B cell (primary cell): Measurements from ENCODE around the gene KIF3C. TPM values are rescaled to one million over a fixed set of nuclear protein-coding genes. Genes with fewer than 3 reads are reported as not detected.

Experiments used
- ATAC-seq: fragments of 200-7000 bp; cut with Tn5 transposase; one replicate; pipeline ENCODE4 v1.10.0; 2021; ENCODE audit warnings: low read depth, mild to moderate bottlenecking, moderate number of reproducible peaks, moderate library complexity
- CTCF ChIA-PET: fragments of 350-600 bp; sonication (Branson Sonifier 250); formaldehyde crosslinking; loops from one replicate; lab custom pipeline; 2021; ENCODE audit warnings: antibody characterized with exemption, inconsistent platforms; lab: Charles Lee
- POLR2A ChIA-PET: fragments of 350-600 bp; sonication (Branson Sonifier 250); formaldehyde crosslinking; loops from one replicate; lab custom pipeline; 2021; ENCODE audit warnings: antibody characterized with exemption; lab: Charles Lee
- DNase-seq: peaks from one replicate; pipeline ENCODE4 v3.0.0; 2013
- H2AFZ ChIP-seq: 2 replicates; pipeline ENCODE4 v1.6.1; 2012; ENCODE audit warnings: mild to moderate bottlenecking, low read depth, low read length; ENCODE audit not compliant: insufficient read depth, poor library complexity, severe bottlenecking
- H3K27ac ChIP-seq, 2 donors: 1 replicate in 1 of 2; 2 replicates in 1 of 2; pipeline ENCODE4 v1.5.1; 2012 to 2013; ENCODE audit warnings: low read length in 2 of 2, mild to moderate bottlenecking in 2 of 2, moderate library complexity in 1 of 2
- H3K27me3 ChIP-seq, 4 experiments: fragments of 200-600 bp in 1 of 4; sonication (generic) in 1 of 4; replicated peaks in 1 of 4; 1 replicate in 2 of 4; 2 replicates in 2 of 4; pipeline versions ENCODE4 v1.6.1 to v1.7.0; 2013 to 2016; ENCODE audit warnings: low read length in 3 of 4, mild to moderate bottlenecking in 2 of 4, mixed read lengths in 1 of 4, moderate library complexity in 1 of 4; ENCODE audit not compliant: insufficient read depth in 4 of 4, control insufficient read depth in 3 of 4; ENCODE audit errors: control extremely low read depth in 1 of 4
- H3K36me3 ChIP-seq, 2 experiments: replicated peaks in 1 of 2; 1 replicate in 1 of 2; 2 replicates in 1 of 2; pipeline versions ENCODE4 v1.6.1 to v1.7.1; 2013; ENCODE audit warnings: low read length in 1 of 2; ENCODE audit not compliant: insufficient read depth in 2 of 2, control insufficient read depth in 1 of 2; ENCODE audit errors: control extremely low read depth in 1 of 2, extremely low read depth in 1 of 2
- H3K4me1 ChIP-seq, 2 donors: fragments of 200-600 bp in 1 of 2; sonication (generic) in 1 of 2; 1 replicate in 1 of 2; 2 replicates in 1 of 2; pipeline versions ENCODE4 v1.5.1 to v1.6.1; 2013 to 2017; ENCODE audit warnings: low read length in 2 of 2; ENCODE audit not compliant: control insufficient read depth in 2 of 2, insufficient read depth in 2 of 2
- H3K4me2 ChIP-seq: replicated peaks from 2 replicates; pipeline ENCODE3; 2012; ENCODE audit warnings: mild to moderate bottlenecking, low read depth, low read length; ENCODE audit not compliant: poor library complexity, severe bottlenecking
- H3K4me3 ChIP-seq, 5 experiments: fragments of 200-600 bp in 1 of 5; sonication (generic) in 1 of 5; 1 replicate in 3 of 5; 2 replicates in 2 of 5; pipeline versions ENCODE4 v1.5.1 to v1.7.0; 2011 to 2016; ENCODE audit warnings: low read length in 4 of 5, mild to moderate bottlenecking in 4 of 5, low read depth in 2 of 5, control low read depth in 1 of 5, moderate library complexity in 1 of 5; ENCODE audit not compliant: insufficient read depth in 1 of 5; ENCODE audit errors: control extremely low read depth in 1 of 5, extremely low read depth in 1 of 5
- H3K79me2 ChIP-seq: fragments of 200-600 bp; sonication (generic); one replicate; pipeline ENCODE4 v1.6.0; 2016; ENCODE audit warnings: low read length; ENCODE audit not compliant: control insufficient read depth, insufficient read depth
- H3K9ac ChIP-seq: fragments of 200-600 bp; sonication (generic); 2 replicates; pipeline ENCODE4 v1.6.1; 2017; ENCODE audit warnings: mild to moderate bottlenecking, low read length, moderate library complexity
- H3K9me3 ChIP-seq, 3 donors: one replicate each; pipeline versions ENCODE4 v1.6.1 to v1.7.1; 2013; ENCODE audit warnings: low read length in 2 of 3; ENCODE audit not compliant: control insufficient read depth in 2 of 3, insufficient read depth in 1 of 3; ENCODE audit errors: control extremely low read depth in 1 of 3
- H4K20me1 ChIP-seq: 2 replicates; pipeline ENCODE4 v1.6.0; 2012; ENCODE audit warnings: mild to moderate bottlenecking, low read length; ENCODE audit not compliant: insufficient read depth, control insufficient read depth, poor library complexity, severe bottlenecking
- H3K27ac Mint-ChIP-seq: one replicate; pipeline ENCODE4 v1.8.0; 2021; ENCODE audit warnings: mixed read lengths
- H3K27me3 Mint-ChIP-seq: one replicate; pipeline ENCODE4 v1.8.0; 2021; ENCODE audit warnings: mixed read lengths
- H3K4me1 Mint-ChIP-seq: one replicate; pipeline ENCODE4 v1.8.0; 2021; ENCODE audit warnings: mixed read lengths
- H3K4me3 Mint-ChIP-seq: one replicate; pipeline ENCODE4 v1.8.0; 2021; ENCODE audit warnings: mixed read lengths
- H3K9me3 Mint-ChIP-seq: one replicate; pipeline ENCODE4 v1.8.0; 2022; ENCODE audit warnings: mixed read lengths; ENCODE audit not compliant: insufficient read depth
- EZH2 ChIP-seq: IDR thresholded peaks from 2 replicates; pipeline ENCODE4 v1.6.1; 2012; ENCODE audit warnings: borderline replicate concordance, low read depth, mild to moderate bottlenecking, moderate library complexity, low read length; ENCODE audit not compliant: insufficient read depth, poor library complexity, severe bottlenecking
- WGBS: methylation state at CpG from one replicate; pipeline ENCODE4 v1.1.5; 2013; ENCODE audit warnings: missing lambda C conversion rate; ENCODE audit not compliant: insufficient coverage; 5-methylcytosine and 5-hydroxymethylcytosine counted together
- intact Hi-C: fragments of 100-400 bp; cut with micrococcal nuclease; formaldehyde crosslinking; loops from one replicate; pipeline ENCODE4 v1.10.0; 2022
- polyA plus RNA-seq: library from polyadenylated mRNA; depleted of rRNA; stranded (reverse); fragments of >200 nt; gene quantifications from 2 replicates; pipeline ENCODE4 v1.2.3, GENCODE V29; 2012
- total RNA-seq, 2 donors: library from RNA; stranded (reverse); fragments of 120-200 nt in 1 of 2; gene quantifications; 1 replicate in 1 of 2; 2 replicates in 1 of 2; pipeline versions ENCODE4 v1.2.3 to v1.2.4, GENCODE V29; 2013 to 2022
- TF ChIP-seq, protein P1 (sequence below): fragments of 200-600 bp; IDR thresholded peaks from one replicate; pipeline ENCODE4 v1.8.0; 2022; ENCODE audit warnings: antibody characterized with exemption, mild to moderate bottlenecking

KIF3C gene
- total and polyA plus RNA-seq, 2 donors (not counting 1 experiment from before 2014, with no cell fraction given) = 0.84 to 4.0 TPM

DNA sequence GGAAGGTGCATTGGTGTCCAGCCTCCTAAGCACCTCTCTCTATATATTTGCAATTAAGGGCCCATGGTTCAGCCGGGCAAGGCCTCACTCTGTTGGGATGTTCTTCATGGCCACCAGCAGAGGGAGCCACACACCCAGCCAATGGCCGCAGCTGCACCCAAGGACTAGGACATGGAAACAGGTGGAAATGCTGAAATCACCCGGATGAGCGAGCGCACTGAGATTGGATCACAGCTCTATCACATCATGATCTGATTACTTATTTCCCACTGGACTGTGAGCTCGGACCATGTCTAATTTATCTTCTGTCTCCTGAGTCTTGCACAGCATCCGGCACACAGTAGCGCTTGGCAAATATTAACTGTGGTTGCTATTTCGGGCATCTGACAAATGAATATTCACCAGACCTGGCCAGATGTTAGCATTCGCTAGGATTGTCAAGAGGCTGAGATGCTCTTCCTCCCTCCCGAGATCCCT lies 31.2 kb downstream of the KIF3C start:
- H3K9me3 Mint-ChIP-seq = no peaks in the 10 kb centered on the region
- 41% methylated on average over 11 of the region's 11 CpGs for WGBS
- POLR2A ChIA-PET = no interaction called here

DNA sequence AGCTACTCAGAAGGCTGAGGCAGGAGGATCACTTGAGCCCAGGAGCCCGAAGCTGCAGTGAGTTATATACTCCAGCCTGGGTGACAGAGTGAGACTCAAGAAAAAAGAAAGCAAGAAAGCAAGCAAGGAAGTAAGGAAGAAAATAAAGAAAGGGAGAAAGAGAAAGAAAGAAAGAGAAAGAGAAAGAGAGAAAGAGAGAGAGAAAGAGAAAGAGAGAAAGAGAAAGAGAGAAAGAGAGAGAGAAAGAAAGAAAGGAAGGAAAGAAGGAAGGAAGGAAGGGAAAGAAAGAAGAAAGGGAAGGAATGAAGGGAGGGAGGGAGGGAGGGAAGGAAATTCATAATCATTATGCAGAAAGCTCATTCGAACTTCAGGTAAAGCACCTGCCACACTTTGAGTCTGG lies 33.9 kb downstream of the KIF3C start:
- Histone ChIP-seq H3K27me3 (no peaks in the 10 kb centered on the region), H4K20me1 (no peaks in the 10 kb centered on the region), H3K9me3 (no peaks in the 10 kb centered on the region), H3K79me2 (no peaks in the 10 kb centered on the region), H3K36me3 (no peaks in the 10 kb centered on the region), H3K27ac (no peak overlapping the region), H3K4me1 (no peaks in the 10 kb centered on the region), H3K9ac (no peak overlapping the region), H2AFZ (no peak overlapping the region), H3K4me2 (no peak overlapping the region), H3K4me3 (no peak overlapping the region)
- no peak overlapping the region for H3K4me3 Mint-ChIP-seq
- no peaks in the 10 kb centered on the region for H3K9me3 Mint-ChIP-seq
- H3K27ac Mint-ChIP-seq = no peak overlapping the region
- intact Hi-C loops = no loop called here
- CTCF ChIA-PET = interaction anchor here (2.0 kb wide), 1 partner anchor 10 kb away, joined by 7 read pairs; no protein-coding TSS in a partner anchor
- no peak for TF ChIP-seq EZH2
- TF ChIP-seq, protein P1, sequence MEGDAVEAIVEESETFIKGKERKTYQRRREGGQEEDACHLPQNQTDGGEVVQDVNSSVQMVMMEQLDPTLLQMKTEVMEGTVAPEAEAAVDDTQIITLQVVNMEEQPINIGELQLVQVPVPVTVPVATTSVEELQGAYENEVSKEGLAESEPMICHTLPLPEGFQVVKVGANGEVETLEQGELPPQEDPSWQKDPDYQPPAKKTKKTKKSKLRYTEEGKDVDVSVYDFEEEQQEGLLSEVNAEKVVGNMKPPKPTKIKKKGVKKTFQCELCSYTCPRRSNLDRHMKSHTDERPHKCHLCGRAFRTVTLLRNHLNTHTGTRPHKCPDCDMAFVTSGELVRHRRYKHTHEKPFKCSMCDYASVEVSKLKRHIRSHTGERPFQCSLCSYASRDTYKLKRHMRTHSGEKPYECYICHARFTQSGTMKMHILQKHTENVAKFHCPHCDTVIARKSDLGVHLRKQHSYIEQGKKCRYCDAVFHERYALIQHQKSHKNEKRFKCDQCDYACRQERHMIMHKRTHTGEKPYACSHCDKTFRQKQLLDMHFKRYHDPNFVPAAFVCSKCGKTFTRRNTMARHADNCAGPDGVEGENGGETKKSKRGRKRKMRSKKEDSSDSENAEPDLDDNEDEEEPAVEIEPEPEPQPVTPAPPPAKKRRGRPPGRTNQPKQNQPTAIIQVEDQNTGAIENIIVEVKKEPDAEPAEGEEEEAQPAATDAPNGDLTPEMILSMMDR = no peak
- H3K27me3 Mint-ChIP-seq = no peaks in the 10 kb centered on the region
- POLR2A ChIA-PET = no interaction called here
- DNase-seq (no peak), ATAC-seq (no peak)
- no peaks in the 10 kb centered on the region for H3K4me1 Mint-ChIP-seq
- 100% methylated on average over 1 of the region's 2 CpGs for WGBS

More for the DNA sequence above, 31.2 kb downstream of the KIF3C start:
- intact Hi-C loops = loop anchor here (1.0 to 5.0 kb wide), 4 partner anchors 31 to 796 kb away; partner anchors contain the start of gene KIF3C
- H3K79me2 ChIP-seq = no peaks in the 10 kb centered on the region
- Mint-ChIP-seq H3K4me3 (no peak overlapping the region), H3K27ac (no peak overlapping the region), H3K4me1 (no peaks in the 10 kb centered on the region), H3K27me3 (no peaks in the 10 kb centered on the region)
- ATAC-seq (peak; percentile 85), DNase-seq (peak; percentile 78)
- TF ChIP-seq EZH2 = no peak
- TF ChIP-seq, protein P1 = peak; percentile 92
- no peaks in the 10 kb centered on the region for H3K9me3 ChIP-seq
- H3K27ac ChIP-seq = no peak overlapping the region
- no peak overlapping the region for H3K4me3 ChIP-seq
- CTCF ChIA-PET = interaction anchor here (0.6 to 4.4 kb wide), 34 partner anchors 8 to 796 kb away, joined by 3 to 30 read pairs (median 3); partner anchors contain the start of gene KIF3C
- no peaks in the 10 kb centered on the region for H4K20me1 ChIP-seq
- H3K4me1 ChIP-seq = no peaks in the 10 kb centered on the region
- H3K4me2 ChIP-seq = no peak overlapping the region
- H3K36me3 ChIP-seq = no peaks in the 10 kb centered on the region
- H3K9ac ChIP-seq = no peak overlapping the region
- peak overlapping the region; percentile 27 for H2AFZ ChIP-seq
- no peaks in the 10 kb centered on the region for H3K27me3 ChIP-seq
